Dermis microvascular lymphatic vessel endothelial cell (primary cell): ENCODE measurements around the gene HYAL3. TPM values are rescaled to one million over a fixed set of nuclear protein-coding genes. Genes with fewer than 3 reads are reported as not detected.
"Not testable (repeated sequence)": the region's sequence is repeated elsewhere in the genome, so short reads cannot be mapped to it uniquely, and the experiment has no call there.

Experiments used
- DNase-seq, 2 donors: peaks; one replicate each; pipeline versions ENCODE4 v3.0.0 to v3.0.0-alpha.2; 2010; ENCODE audit warnings: low read depth in 2 of 2
- total RNA-seq: library from RNA; depleted of rRNA; stranded (reverse); fragments of >200 nt; gene quantifications from 2 replicates; pipeline ENCODE4 v1.2.1, GENCODE V29; 2014

HYAL3 gene
- total RNA-seq, 1 donor from 2014 or later, result 17.5 TPM

DNA sequence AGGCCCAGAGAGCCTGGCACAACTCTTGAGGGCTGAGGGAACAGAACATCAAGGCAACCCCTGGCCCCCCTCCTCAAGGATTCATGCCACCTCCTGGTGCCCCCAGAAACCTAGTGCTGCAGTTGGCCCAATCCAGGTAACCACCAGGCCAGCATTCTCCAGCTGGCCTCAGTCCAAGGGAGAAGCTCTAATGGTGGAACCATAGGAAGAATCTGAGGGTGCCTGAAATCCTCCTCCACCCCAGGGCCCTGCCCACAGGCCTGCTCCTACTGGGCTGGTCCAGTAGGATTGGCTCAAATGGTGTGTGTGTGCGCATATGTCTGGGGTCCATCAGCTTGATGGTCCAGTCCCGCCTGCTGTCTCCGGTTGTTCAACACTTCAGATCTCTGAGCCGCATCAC is 15.6 kb upstream of the HYAL3 start:
- DNase-seq, result no peak

DNA sequence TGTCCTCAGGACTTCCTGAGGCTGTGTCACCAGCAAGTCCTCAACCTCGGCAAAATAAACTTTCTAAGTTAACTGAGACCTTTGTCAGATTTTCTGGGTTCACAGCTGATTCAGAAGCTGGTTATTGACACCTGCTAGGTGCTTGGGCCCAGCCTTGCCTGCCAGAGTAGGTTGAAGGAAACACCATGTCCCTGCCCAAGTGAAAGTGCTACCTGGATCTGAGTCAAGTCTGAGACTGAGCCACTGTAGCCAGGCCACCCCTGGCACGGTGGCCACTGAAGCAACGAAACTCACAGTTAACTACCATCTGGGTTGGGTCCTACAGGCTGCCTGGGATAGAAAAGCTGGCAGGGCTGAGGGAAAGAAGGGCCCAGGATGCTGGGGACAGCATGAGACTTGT is 15.1 kb upstream of the HYAL3 start:
- DNase-seq, result no peak

DNA sequence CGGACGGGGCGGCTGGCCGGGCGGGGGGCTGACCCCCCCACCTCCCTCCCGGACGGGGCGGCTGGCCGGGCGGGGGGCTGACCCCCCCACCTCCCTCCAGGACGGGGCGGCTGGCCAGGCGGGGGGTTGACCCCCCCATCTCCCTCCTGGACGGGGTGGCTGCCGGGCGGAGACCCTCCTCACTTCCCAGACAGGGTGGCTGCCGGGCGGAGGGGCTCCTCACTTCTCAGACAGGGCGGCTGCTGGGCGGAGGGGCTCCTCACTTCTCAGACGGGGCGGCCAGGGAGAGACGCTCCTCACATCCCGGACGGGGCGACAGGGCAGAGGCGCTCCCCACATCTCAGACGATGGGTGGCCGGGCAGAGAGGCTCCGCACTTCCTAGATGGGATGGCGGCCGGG is 12.8 kb upstream of the HYAL3 start:
- not testable (repeated sequence) for DNase-seq

DNA sequence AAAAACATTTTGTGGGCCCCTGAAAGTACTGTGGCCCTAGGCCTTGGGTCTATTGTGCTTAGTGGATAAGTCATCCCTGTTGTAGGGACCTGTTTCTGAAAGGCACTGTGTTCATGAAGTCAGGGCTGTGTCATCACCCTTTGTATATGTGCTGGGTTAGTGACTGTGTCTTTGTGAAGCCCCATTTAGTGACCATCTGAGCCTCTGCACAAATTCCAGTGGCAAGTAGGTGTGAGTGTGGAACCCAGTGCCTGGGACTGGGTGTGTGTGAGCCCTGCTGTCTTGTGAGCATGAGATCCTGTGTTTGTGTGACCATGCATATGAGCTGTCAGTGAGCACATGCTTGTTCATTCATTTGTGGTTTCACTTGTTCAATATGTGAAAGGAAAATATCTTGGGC is 5.4 kb upstream of the HYAL3 start:
- no peak for DNase-seq

DNA sequence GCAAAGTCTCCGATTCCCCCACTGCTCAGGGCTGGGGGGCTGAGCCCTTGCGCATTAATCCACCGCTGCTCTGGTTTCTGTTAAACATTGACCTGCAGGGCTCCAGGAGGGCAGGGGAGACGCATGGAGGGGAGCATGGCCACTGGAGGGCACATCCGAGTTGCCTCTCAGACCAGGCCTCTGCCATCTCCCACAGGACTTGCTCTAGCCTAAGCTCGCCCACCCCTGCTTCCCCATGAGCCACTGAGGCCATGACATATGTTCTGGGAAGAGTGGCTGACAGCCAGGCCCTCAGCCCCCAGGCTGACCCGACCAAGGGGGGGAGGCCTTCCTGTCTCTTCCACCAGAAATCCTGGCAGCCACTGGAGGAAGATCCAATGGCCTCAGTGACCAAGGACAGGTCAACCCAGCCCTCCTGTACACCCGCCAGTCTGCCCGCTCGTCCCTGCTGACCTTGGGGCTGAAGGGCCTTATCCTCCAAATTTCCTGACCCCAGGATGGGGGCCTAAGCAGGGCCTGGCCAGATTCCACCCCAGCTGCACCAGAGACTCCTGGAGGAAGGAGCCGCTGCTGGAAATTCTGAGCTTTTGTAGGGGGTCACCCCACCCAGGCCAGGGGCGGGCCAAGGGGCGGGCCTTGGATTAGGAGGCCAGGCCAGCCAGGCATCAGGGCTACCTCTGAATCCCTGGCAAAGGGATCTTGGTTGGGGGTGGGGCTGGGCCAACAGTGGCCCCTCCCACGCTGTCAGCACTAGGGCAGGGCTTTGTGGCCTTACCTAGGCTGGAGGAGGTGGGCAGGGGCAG is 4.0 kb upstream of the HYAL3 start, which contains the start of gene HYAL1:
Gene HYAL1 (minus strand): TSS at position 562 of the 803 bp plus-strand sequence. CDS start 618 bp downstream, outside the sequence.
- DNase-seq, result peak; percentile 52 to 63

DNA sequence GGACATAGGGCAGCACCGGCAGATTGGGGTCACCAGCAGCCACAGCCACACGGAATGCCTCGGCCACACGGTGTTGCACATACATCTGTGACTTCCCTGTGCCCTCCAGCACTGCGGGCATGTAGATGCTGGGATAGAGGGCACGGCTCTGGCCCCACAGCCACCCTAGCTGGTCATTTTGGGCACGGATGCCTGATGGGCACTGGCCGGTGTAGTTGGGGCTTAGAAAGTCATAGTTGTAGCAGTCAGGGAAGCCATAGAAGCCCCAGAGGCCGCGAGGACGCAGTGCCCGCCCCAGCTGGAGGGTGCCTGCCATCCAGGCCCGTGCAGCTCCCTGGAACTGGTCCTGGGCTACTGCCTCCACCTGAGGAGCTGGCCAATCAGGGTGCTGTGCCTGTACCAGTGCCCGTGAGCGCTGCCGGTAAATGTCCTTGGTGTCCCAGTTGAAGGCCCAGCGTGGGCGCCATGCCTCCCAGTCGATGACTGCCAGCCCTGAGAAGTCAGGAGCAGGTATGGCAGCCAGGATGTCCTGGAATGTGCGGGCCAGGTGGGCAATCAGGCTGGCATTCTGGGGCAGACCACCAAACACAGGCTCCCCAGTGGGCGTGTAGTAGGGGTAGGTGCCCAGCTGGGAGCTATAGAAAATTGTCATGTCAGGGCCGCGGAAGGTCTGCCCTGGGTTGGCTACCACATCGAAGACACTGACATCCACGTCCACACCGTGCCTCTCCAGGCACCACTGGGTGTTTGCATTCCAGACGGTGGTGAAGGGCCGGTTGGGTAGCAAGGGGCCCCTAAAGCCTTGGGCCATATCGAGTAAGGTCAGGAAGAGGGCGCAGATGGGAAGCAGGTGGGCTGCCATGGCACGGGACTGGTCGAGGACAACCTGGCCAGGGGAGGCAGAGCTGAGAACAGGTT is 3.1 kb upstream of the HYAL3 start:
- no peak for DNase-seq

DNA sequence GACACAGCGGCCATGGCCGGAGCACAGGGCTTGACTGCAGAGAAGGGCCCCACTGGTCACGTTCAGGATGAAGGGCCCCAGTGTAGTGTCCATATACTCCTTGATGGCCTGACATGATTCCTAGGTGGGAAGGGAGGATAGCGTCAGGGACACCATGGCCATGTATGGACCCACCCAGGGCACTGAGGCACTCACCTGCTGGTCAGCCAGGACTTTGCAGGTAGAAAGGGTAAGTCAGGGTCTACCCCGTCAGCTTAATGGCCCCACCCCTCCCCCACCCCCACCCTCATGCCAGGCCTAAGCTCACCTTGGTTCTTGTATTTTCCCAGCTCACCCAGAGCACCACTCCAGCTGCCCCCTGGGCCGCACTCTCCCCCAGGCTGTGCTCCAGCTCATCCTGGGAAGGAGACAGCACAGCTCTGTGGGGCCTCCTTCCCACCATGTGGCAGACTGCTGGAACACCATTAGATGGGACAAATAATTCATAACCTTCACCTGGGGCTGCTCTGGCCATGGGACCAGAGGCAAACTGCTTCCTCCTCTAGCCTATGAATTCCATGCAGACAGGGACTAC is 1.6 kb upstream of the HYAL3 start:
- DNase-seq, result no peak

DNA sequence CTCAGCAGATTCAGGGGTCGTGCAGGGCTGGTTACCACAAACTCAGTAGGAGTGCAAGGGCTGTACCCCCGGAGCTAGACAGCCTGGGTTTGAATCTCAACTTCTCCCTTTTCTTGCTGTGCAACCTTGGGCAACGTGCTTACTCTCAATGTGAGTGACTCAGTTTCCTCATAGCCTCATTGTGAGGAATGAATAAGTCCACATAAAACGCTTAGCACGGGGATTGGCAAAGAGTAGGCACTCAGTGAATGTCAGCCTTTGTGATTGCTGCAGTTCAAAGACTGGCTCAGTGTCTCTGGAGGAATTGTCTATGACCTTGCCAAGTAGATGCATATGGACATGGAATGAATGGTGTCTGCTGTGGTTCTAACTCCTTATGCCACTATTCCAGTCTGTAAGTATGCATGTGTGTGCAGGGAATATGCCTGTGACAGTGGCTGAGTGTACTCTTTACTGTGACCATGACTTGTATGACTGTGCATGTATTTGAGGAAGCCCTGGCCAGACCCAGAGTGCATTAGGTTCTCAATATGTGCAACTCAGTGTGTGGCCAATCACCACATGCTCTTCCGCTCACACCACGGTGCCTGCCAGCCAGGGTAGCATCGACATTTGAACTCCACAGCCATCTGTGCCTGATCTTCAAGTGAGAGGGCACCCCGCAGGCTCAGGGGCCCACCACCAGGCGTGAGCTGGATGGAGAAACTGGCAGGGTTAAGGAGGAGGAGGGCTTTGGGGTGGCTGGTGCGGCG is 900 bp upstream of the HYAL3 start:
- DNase-seq, result peak in 1 of 2 donors; percentile 69

DNA sequence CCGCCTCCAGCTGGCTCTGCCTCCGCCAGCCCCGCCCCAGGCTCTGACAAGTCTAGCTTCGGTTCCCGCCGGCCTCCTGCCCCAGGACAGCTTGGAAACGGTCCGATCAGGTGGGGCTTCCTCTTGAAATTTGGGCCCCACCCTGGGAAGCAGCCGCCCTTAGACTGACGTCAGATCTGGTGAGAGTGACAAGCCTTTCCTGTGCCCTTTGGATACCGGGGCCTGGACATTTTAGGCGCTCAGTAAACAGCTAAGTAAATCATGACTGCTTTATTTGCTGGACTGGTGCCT is 378 bp upstream of the HYAL3 start:
- DNase-seq, result no peak

DNA sequence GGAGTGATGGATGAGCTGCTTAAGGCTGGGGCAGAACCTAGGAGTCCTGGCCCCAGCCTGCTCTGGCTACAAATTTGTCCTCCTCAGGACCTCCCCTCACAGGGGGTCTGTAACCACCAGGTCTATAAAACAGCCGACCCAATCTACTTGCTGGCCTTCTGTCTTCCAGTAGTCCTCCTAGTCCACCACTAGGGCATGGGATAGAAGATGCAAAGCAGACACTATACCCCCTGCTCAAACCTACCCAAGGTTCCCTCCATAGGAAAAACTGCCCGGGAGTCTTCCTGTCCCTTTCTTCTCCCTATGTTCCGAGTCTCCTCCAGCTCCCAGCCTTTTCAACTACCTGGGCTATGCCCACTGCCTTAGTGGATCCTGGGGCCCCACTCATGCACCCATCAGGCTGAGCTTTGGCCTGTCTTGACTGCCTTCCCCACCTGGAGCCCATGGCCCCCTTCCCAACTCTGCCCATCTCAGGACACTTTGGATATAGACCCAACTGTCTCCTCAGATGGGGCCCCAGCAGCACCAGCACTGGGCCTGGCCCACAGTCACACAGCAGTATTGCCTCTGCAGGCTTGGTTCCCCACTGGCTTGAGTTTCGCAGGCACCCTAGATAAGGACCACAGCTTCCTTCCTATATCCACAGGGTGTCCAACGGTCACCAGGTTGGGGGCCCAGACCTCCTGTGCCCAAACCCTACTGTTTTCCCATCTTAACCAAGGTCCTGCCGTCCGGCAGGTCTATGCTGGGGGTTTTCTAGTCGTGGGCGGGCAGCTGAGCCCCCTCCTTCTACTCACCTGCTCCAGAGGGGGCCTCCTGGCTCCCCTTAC is 1.1 kb downstream of the HYAL3 start:
- no peak for DNase-seq

DNA sequence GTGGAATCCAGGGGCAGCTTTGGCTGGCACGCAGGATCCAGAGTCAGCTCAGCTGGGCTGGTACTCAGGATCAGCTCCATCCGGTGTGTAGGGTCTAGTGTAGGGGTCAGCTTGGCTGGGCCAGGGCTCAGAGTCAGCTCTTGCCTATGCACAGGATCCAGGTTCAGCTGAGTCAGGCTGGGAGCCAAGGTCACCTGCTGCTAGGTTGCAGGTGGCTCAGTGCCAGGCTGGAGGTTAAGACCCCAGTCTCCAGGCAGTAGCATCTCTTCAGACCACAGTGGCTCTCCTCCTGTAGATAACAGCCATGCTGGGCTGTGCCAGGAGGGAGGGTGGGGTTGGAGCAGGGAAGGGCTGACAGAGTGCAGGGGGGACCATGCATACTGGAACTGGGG is 1.8 kb downstream of the HYAL3 start:
- no peak for DNase-seq

DNA sequence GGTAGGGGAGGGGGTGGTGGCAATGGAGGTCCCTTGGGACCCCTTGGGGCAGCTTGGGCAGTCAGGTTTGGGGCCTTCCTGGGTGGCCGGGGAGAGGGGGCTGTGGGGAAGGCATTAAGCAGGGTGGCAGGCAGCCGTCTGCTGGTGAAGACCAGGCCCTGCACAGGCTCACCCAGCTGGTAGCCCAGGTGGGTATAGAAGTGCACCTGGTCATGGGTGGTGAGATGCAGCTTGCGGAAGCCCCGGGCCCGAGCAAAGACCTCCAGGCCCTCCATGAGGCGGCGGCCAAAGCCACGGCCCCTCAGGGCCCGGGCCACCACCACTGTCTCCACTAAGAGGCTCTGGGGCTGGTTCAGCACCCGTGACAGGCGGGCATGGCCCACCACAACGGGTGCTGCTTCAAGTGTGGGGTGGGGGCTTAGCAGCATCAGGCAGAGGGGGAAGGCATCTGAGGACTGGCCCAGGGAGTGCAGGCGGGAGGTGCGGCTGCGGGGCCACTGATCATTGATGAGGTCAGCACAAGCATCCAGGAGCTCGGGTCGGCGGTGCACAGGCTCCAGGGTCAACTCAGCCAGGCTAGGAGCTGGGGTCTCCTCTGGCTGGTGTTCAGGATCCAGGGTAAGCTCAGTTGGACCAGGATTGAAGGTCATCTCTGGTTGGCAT is 2.4 kb downstream of the HYAL3 start:
- no peak for DNase-seq

DNA sequence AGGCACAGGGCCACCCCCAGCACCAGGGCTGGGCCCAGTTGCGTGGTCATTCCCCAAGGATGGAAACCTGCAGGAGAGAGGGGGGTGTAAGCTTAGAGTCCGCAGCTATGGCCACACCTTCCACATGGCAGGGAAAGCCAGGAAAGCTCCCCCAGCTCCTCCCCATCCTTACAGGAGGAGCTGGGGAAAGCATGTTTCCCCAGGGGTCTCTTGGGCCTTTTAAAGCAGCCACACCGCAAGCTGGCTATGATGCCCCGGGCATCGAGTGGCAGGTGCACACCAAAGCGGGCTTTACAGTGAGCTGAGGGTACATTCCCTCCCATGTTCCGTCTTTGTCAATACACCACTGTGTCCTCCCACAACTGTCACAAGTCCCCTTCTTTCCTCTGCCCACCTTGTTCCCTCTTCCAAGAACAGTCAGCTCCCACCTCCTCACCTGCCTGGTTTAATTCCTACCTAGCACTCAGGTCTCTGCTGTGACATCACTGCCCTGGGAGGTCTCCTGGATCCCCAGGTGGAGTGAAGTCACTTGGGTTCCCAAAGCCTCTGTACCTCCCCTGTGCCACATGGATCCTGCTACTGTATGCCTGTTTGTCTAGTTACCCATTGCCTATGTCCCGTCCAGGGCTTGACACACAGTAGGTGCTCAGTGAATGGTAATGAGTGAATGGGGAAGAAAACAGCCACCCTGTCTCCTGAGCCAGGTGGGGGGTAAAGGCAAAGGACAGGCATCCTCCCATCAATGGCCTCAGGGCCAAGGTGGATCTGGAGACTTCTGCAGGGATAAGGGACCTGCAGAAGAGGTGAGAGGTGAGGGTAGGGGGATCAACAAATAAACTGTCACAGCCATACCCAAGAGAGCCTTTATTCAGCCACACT is 3.4 kb downstream of the HYAL3 start:
- no peak for DNase-seq

DNA sequence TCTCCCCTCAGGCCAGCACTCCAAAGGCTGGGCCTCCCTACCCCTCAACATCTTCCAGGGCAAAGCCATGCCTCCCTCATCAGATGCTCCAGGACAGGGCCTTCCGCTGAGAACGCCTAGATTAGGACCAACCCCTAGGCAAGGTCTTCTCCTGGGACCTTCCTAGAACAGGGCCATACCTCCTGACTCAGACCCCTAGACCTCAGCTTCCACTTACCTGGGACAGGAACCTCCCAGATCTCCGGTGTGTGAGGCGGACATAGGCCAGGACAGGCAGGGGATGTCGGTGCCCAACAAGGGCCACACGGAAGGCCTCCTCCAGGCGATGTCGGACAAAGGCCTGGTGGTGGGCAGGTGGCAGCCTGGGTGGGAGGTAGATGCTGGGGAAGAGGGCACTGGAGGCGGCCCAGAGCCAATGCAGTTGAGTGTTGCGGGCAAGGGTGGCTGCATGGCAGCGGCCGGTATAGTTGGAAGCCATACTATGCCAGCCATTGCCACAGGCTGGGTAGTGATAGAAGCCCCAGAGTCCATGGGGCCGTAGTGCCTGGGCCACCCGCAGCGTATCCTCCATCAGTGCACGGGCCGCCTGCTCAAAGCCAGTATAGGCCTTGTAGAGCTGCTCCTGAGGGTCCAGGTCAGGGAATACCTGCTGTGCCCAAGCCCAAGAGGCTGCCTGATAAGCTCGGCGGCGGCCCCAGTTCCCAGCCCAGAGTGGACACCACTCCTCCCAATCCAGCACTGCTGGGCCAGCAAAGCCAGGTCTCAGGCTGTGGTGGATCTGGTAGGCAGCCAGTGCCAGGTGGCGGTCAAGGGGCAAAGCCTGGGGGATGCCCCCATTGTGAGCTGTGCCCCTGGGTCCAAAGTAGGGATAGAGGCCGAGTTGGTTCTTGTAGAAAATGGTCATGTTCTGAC is 4.5 kb downstream of the HYAL3 start:
- no peak for DNase-seq

DNA sequence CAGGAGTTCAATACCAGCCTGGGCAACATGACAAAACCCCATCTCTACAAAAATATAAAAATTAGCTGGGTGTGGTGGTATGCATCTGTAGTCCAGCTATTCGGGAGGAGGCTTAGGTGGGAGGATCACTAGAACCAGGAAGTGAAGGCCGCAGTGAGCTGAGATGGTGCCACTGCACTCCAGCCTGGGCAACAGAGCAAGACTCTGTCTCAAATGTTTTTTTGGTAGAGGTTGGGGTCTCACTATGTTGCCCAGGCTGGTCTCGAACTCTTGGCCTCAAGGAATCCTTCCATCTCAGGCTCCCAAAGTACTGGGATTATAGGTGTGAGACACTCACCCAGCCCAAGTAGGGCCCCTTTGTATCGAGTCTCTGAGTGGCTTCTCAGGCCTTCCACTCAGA is 5.1 kb downstream of the HYAL3 start:
- no peak for DNase-seq

DNA sequence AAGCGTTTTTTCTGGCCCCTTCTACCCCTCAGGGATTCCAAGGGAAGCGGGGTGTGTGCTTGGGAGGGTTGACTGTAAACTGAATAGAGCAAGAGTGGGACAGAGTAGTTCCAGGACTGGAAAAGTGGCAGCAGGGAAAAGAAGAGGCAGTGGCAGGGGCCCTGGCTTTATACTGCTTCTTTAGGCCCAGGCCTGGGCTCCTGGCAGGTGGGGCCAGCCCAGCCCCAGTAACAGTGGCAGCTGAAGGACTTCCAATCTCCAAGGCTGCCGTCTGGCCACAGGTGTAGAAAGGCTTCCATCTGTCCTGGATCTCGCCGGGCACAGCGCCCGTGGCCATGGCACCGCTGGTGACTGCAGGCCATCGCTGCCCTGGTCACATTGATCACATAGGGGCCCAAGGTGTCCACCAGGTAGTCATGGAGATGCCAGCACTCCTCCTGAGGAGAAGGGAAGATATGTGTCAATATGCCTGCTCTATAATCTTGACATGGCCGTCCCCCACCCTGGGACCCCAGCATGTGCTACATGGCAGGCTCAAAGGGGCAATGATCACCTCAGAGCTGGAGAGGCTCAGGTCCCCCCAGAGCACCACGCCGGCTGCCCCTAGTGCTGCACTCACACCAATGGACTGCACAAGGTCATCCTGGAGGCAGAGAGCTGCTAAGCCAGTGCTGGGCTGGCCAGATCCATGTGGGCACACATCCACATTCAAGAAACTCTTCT is 6.0 kb downstream of the HYAL3 start:
- DNase-seq, result no peak
